G401.6 (cell line): ENCODE measurements around the gene XDH.

Experiments used
- FAIRE-seq: peaks from 2 replicates; lab custom pipeline; 2012; peaks lifted over from hg19 to GRCh38; lab: Jason Lieb, UNC

XDH gene

GRCh38 chr2:31329081-31329625, 85.4 kb downstream of the XDH start:
- FAIRE-seq, result no peak

GRCh38 chr2:31328026-31328425, 86.5 kb downstream of the XDH start:
- FAIRE-seq, result no peak

GRCh38 chr2:31327505-31327904, 87.0 kb downstream of the XDH start:
- FAIRE-seq, result no peak

GRCh38 chr2:31324016-31324633, 90.4 kb downstream of the XDH start:
- no peak for FAIRE-seq

- FAIRE-seq, result no peak
Observed at GRCh38 chr2:31322371-31322770, 92.2 kb downstream of the XDH start.

GRCh38 chr2:31319406-31320175, 95.0 kb downstream of the XDH start:
- FAIRE-seq, result no peak

GRCh38 chr2:31318361-31319336, 95.9 kb downstream of the XDH start:
- no peak for FAIRE-seq

GRCh38 chr2:31317396-31317795, 97.1 kb downstream of the XDH start:
- no peak for FAIRE-seq

GRCh38 chr2:31314761-31315160, 99.8 kb downstream of the XDH start:
- no peak for FAIRE-seq

- no peak for FAIRE-seq
Observed at GRCh38 chr2:31312898-31313297, 101.6 kb downstream of the XDH start.

GRCh38 chr2:31304816-31305215, 109.7 kb downstream of the XDH start:
- no peak for FAIRE-seq

GRCh38 chr2:31302940-31303563, 111.5 kb downstream of the XDH start:
- FAIRE-seq, result no peak

- FAIRE-seq, result no peak
Observed at GRCh38 chr2:31300309-31300708, 114.2 kb downstream of the XDH start.

- FAIRE-seq, result no peak
Observed at GRCh38 chr2:31299547-31299946, 115.0 kb downstream of the XDH start.

- FAIRE-seq, result no peak
Observed at GRCh38 chr2:31297751-31298150, 116.8 kb downstream of the XDH start.

- FAIRE-seq, result no peak
Observed at GRCh38 chr2:31296641-31297287, 117.8 kb downstream of the XDH start.

- no peak for FAIRE-seq
Observed at GRCh38 chr2:31294196-31294595, 120.3 kb downstream of the XDH start.

- FAIRE-seq, result no peak
Observed at GRCh38 chr2:31287654-31288053, 126.9 kb downstream of the XDH start.

- FAIRE-seq, result no peak
Observed at GRCh38 chr2:31286961-31287550, 127.5 kb downstream of the XDH start.

- no peak for FAIRE-seq
Observed at GRCh38 chr2:31286230-31286629, 128.3 kb downstream of the XDH start.
